ENCODE data around the gene DNAJC13. TPM values are rescaled to one million over a fixed set of nuclear protein-coding genes. Genes with fewer than 3 reads are reported as not detected.
"Not testable (repeated sequence)": the region's sequence is repeated elsewhere in the genome, so short reads cannot be mapped to it uniquely, and the experiment has no call there.

The DNAJC13 gene
- total RNA-seq, 2 donors from 2014 or later, result 39.4 to 40.5 TPM

DNA sequence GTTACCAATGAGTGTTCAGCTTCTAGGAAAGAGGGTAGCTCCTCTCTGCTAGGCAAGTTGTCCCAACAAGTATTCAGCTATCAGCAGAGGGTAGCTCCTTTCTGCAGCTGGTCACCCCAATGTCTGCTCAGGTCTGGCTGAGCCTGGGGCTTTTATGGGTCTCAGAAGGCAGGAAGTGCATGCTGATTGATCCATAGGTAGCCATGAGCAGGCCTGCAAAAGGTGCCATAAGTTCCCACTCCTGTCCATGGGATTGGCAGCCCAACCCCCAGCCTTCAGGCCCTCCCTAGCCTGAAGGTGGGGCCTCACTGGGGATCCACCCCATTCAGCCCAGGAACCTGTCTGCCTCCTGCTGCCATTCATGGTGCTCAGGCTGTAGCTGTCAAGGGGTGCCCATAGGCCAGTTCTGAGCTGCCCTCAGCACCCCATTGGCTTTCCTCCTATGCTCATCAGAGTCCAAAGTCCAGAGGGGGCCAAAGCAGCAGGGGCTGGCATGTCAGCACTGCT, 34.6 kb upstream of the DNAJC13 start:
- no peaks in the 10 kb centered on the region for H3K27me3 ChIP-seq (ENCODE audit: control insufficient read depth, insufficient read depth, low read length, poor library complexity, severe bottlenecking)
- H3K9me3 ChIP-seq (ENCODE audit: control insufficient read depth, low read length), result peaks cover 4% of the 10 kb centered on the region
- no peaks in the 10 kb centered on the region for H3K4me1 ChIP-seq (ENCODE audit: control insufficient read depth, insufficient read depth, low read length)
- Mint-ChIP-seq H3K4me3 (no peak overlapping the region), H3K4me1 (peaks cover 3% of the 10 kb centered on the region), H3K27ac (no peak overlapping the region), H3K9me3 (peaks cover 16% of the 10 kb centered on the region), H3K36me3 (ENCODE audit: low read depth) (peaks cover 7% of the 10 kb centered on the region), H3K27me3 (ENCODE audit: insufficient read depth) (no peaks in the 10 kb centered on the region)
- no peak overlapping the region for H3K27ac ChIP-seq (ENCODE audit: low read depth, low read length)
- no peak overlapping the region for H3K4me3 ChIP-seq (ENCODE audit: low read length)
- TF ChIP-seq, protein P1, sequence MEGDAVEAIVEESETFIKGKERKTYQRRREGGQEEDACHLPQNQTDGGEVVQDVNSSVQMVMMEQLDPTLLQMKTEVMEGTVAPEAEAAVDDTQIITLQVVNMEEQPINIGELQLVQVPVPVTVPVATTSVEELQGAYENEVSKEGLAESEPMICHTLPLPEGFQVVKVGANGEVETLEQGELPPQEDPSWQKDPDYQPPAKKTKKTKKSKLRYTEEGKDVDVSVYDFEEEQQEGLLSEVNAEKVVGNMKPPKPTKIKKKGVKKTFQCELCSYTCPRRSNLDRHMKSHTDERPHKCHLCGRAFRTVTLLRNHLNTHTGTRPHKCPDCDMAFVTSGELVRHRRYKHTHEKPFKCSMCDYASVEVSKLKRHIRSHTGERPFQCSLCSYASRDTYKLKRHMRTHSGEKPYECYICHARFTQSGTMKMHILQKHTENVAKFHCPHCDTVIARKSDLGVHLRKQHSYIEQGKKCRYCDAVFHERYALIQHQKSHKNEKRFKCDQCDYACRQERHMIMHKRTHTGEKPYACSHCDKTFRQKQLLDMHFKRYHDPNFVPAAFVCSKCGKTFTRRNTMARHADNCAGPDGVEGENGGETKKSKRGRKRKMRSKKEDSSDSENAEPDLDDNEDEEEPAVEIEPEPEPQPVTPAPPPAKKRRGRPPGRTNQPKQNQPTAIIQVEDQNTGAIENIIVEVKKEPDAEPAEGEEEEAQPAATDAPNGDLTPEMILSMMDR (conservative IDR thresholded peaks at IDR 0.05), result no peak
- no peaks in the 10 kb centered on the region for H3K36me3 ChIP-seq (ENCODE audit: control insufficient read depth, insufficient read depth, low read length)
- no peak overlapping the region for H3K9ac ChIP-seq (ENCODE audit: extremely low read depth, low read length, poor library complexity, severe bottlenecking)
- peak; percentile 77 for DNase-seq

DNA sequence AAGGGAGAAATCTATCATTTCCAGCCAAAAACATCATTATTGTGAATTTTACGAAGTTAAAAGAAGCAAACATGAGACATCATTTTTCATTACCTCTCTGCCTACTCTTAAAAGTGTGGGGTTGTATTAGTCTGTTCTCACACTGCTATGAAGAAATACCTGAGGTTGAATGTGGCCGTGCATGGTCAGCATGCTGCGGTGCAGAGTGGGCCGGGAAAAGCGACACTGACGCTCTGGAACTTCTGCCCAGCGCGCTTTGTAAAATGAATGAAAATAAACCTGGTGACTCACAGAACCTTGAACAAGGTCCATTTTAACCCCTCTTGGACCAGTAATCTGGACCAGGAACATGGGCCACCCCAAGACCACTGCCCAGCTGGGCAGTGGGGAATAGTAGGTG, 31.0 kb upstream of the DNAJC13 start:
- H3K36me3 ChIP-seq (ENCODE audit: control insufficient read depth, insufficient read depth, low read length), result no peaks in the 10 kb centered on the region
- TF ChIP-seq, protein P1 (conservative IDR thresholded peaks at IDR 0.05), result no peak
- WGBS, 2 experiments (ENCODE audit: insufficient coverage in 1 of 2, insufficient read length in 1 of 2), result 83 to 92% methylated on average over 2 to 7 of the region's 8 CpGs
- H3K9me3 Mint-ChIP-seq, result peaks cover 5% of the 10 kb centered on the region
- H3K27me3 ChIP-seq (ENCODE audit: control insufficient read depth, insufficient read depth, low read length, poor library complexity, severe bottlenecking), result no peaks in the 10 kb centered on the region
- no peak overlapping the region for H3K9ac ChIP-seq (ENCODE audit: extremely low read depth, low read length, poor library complexity, severe bottlenecking)
- H3K4me3 ChIP-seq (ENCODE audit: low read length), result no peak overlapping the region
- H3K4me1 Mint-ChIP-seq, result peaks cover 3% of the 10 kb centered on the region
- no peaks in the 10 kb centered on the region for H3K4me1 ChIP-seq (ENCODE audit: control insufficient read depth, insufficient read depth, low read length)
- DNase-seq, result no peak
- no peak overlapping the region for H3K4me3 Mint-ChIP-seq
- H3K36me3 Mint-ChIP-seq (ENCODE audit: low read depth), result peaks cover 5% of the 10 kb centered on the region
- no peak overlapping the region for H3K27ac ChIP-seq (ENCODE audit: low read depth, low read length)
- no peaks in the 10 kb centered on the region for H3K9me3 ChIP-seq (ENCODE audit: control insufficient read depth, low read length)
- no peak overlapping the region for H3K27ac Mint-ChIP-seq
- no peaks in the 10 kb centered on the region for H3K27me3 Mint-ChIP-seq (ENCODE audit: insufficient read depth)

DNA sequence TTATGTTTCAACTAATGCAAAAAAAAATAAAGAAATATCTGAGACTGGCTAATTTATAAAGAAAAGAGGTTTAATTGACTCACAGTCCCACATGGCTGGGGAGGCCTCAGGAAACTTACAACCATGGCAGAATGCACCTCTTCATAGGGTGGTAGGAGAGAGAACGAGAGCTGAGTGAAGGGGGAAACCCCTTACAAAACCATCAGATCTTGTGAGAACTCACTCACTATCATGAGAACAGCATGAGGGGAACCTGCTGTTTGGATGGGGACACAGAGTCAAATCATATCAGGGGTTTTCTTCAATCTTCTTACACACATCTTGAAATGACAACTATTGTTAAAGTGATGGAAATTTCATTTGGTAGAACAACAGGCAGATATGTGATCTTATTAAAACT, 24.6 kb upstream of the DNAJC13 start:
- H3K9ac ChIP-seq (ENCODE audit: extremely low read depth, low read length, poor library complexity, severe bottlenecking); H3K4me1 ChIP-seq (ENCODE audit: control insufficient read depth, insufficient read depth, low read length); H3K27me3 ChIP-seq (ENCODE audit: control insufficient read depth, insufficient read depth, low read length, poor library complexity, severe bottlenecking); H3K27ac Mint-ChIP-seq; H3K36me3 Mint-ChIP-seq (ENCODE audit: low read depth); H3K27me3 Mint-ChIP-seq (ENCODE audit: insufficient read depth); DNase-seq; H3K9me3 ChIP-seq (ENCODE audit: control insufficient read depth, low read length); H3K4me1 Mint-ChIP-seq; H3K4me3 Mint-ChIP-seq; H3K4me3 ChIP-seq (ENCODE audit: low read length); H3K27ac ChIP-seq (ENCODE audit: low read depth, low read length); H3K36me3 ChIP-seq (ENCODE audit: control insufficient read depth, insufficient read depth, low read length); H3K9me3 Mint-ChIP-seq: not testable (repeated sequence)
- 60% methylated on average over 1 of the region's 1 CpG; no CpG with 5 or more reads in 1 of the 2 experiments for WGBS, 2 experiments (ENCODE audit: insufficient coverage in 1 of 2, insufficient read length in 1 of 2)

DNA sequence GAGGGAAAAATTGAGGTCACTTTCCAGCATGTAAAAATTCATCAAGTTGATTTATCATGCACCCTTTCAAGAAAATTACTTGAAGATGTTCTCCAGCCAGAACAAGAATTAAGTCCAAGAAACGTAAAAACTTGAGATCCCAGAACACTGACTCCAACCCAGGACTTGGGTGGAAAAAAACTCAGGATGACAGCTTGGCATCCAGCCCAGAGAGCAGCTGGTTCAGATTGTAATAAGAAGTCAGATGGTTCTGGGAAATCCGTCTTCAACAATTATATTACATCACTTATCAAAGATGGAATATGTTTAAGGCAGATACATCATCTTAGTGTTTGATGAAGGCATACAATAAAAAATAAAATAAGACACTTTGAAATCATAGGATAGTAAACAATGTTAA, 23.0 kb upstream of the DNAJC13 start:
- TF ChIP-seq, protein P1 (conservative IDR thresholded peaks at IDR 0.05), result no peak
- peaks cover 5% of the 10 kb centered on the region for H3K36me3 Mint-ChIP-seq (ENCODE audit: low read depth)
- H3K4me3 Mint-ChIP-seq, result no peak overlapping the region
- Histone ChIP-seq H3K36me3 (ENCODE audit: control insufficient read depth, insufficient read depth, low read length) (no peaks in the 10 kb centered on the region), H3K27me3 (ENCODE audit: control insufficient read depth, insufficient read depth, low read length, poor library complexity, severe bottlenecking) (no peaks in the 10 kb centered on the region), H3K27ac (ENCODE audit: low read depth, low read length) (no peak overlapping the region), H3K9ac (ENCODE audit: extremely low read depth, low read length, poor library complexity, severe bottlenecking) (no peak overlapping the region), H3K9me3 (ENCODE audit: control insufficient read depth, low read length) (no peaks in the 10 kb centered on the region), H3K4me1 (ENCODE audit: control insufficient read depth, insufficient read depth, low read length) (no peaks in the 10 kb centered on the region), H3K4me3 (ENCODE audit: low read length) (no peak overlapping the region)
- no peak for DNase-seq
- H3K27ac Mint-ChIP-seq, result no peak overlapping the region
- H3K27me3 Mint-ChIP-seq (ENCODE audit: insufficient read depth), result no peaks in the 10 kb centered on the region
- H3K4me1 Mint-ChIP-seq, result no peaks in the 10 kb centered on the region
- WGBS, 2 experiments (ENCODE audit: insufficient coverage in 1 of 2, insufficient read length in 1 of 2), result 92% methylated on average over 1 of the region's 2 CpGs; no CpG with 5 or more reads in 1 of the 2 experiments
- H3K9me3 Mint-ChIP-seq, result peaks cover 5% of the 10 kb centered on the region

All from endodermal cell (in vitro differentiated cells).